ENCODE results near the gene TLX1.
"Not testable (repeated sequence)": the region's sequence is repeated elsewhere in the genome, so short reads cannot be mapped to it uniquely, and the experiment has no call there.

Gene TLX1

DNA sequence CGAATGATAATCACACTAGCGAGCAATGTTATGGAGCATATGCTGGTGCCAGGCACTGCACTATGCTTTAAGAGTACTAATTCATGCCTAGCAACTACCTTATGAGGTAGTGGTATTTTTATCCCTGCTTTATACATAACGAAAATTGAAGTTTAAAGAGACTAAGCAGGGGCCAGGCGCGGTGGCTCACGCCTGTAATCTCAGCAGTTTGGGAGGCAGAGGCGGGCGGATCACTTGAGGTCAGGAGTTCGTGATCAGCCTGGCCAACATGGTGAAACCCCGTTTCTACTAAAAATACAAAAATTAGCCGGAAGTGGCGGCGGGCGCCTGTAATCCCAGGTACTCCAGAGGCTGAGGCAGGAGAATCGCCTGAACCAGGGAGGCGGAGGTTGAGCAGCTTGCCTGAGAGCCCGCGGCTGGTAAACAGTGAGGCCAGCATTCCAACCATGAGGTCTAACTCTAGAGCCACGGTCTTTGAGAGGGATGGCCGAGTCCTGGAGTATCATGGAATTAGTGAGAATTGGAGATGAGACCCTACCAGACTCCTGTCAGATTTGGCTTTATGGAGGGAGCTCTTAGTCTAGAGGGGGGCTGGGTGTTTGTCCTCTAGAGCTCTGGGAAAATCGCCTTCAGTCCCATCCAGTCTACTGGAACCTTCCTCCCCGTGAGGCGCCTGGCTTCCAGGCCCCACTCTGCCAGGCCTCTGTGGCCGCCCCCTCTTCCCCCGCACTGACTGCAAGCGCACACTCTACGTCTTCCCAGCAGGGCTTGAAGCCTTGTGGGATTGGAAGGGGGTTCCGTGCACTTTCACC lies 11.6 kb downstream of the TLX1 start:
- DNase-seq: no peak
- intact Hi-C loops (cut with DNase I): loop anchor here (5.0 kb wide), 1 partner anchor 45 kb away; no protein-coding TSS in a partner anchor

DNA sequence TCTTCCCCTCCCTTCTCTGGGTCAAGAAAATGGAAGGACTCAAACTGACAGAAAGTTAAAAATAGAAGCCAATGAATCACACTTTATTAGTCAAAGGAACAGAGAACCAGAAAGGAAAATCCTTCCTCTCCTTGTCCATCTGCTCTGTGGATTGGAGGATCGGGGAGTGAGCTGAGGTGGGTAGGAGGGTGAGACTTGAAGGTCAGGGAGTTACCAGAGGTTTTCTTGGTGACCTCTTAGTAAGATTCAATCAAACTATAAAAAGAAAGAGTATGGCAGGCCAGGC lies 12.2 kb downstream of the TLX1 start:
- no peak for DNase-seq
- intact Hi-C loops (cut with DNase I): loop anchor here (5.0 kb wide), 1 partner anchor 46 kb away; no protein-coding TSS in a partner anchor

DNA sequence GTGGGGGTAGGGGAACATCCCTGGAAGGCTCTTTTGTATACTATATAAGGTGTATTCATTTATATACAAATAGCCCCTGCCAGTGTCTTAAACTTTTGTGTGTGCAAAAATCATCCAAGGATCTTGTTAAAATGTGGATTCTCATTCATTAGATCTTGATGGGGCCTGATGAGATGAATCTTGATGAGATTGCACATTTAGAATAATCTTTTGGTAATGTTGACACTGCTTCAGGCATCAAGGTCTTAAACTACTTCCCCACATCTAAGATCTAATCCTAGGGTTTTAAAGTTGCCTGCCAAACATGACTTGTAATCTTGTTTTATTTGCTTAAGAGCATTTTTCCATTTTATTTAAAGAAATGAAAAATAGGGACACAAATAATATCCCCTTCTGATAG lies 13.0 kb downstream of the TLX1 start:
- DNase-seq: no peak
- intact Hi-C loops (cut with DNase I): loop anchor here (5.0 kb wide), 1 partner anchor 47 kb away; no protein-coding TSS in a partner anchor

DNA sequence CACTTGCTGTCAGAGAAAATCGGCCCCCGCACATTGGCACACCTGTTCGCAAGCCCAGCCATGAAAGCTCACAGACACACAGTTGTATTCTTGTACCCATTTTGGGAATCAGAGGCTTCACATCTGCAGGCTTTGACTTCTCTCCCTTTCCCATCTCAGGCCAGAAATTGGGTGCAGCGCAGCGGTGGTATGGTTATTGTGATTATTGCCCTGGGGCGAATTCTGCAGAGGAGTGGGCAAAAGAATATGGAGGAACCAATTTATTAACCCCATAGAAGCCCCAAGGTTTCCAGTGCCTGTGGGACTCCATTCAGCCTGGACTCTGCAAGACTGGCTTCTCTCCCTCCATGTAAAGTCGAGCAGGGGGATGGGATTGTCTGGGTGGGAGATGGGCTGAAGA lies 14.0 kb downstream of the TLX1 start:
- DNase-seq: peak in 1 of 42 donors; percentile 9
- intact Hi-C loops (cut with DNase I): no loop called here

DNA sequence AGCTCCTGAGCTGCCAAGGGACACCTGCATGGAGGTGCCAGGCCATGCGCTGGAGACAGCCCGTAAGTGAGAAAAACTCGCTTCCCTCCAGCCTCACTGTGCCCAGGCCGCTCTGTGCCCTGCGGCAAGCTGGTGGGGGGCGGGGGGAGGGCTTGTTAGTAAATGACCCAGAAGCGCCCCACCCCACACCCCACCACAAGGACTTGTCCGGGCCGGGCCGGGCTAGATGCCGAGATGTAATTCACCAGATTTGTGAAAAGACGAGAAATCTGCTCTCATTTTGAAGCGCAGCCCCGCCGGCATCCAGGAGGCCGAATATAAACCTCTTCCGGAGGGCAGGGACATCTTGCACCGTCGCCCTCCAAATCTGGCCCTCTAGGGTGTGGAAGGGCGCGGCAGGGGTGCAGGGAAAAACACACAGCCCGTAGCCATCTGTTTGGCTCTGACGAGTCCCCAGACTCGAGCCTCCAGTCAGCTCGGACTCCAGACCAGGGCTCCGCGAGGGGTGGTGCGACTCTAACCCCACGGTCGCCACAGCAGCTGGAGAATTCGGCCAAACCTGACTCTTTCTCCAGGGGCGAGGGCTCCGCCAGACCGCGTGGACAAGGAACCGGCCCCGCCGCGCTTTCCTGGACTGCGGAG lies 14.8 kb downstream of the TLX1 start:
- intact Hi-C loops (cut with DNase I): no loop called here
- DNase-seq: peak in 1 of 42 donors; percentile 19

DNA sequence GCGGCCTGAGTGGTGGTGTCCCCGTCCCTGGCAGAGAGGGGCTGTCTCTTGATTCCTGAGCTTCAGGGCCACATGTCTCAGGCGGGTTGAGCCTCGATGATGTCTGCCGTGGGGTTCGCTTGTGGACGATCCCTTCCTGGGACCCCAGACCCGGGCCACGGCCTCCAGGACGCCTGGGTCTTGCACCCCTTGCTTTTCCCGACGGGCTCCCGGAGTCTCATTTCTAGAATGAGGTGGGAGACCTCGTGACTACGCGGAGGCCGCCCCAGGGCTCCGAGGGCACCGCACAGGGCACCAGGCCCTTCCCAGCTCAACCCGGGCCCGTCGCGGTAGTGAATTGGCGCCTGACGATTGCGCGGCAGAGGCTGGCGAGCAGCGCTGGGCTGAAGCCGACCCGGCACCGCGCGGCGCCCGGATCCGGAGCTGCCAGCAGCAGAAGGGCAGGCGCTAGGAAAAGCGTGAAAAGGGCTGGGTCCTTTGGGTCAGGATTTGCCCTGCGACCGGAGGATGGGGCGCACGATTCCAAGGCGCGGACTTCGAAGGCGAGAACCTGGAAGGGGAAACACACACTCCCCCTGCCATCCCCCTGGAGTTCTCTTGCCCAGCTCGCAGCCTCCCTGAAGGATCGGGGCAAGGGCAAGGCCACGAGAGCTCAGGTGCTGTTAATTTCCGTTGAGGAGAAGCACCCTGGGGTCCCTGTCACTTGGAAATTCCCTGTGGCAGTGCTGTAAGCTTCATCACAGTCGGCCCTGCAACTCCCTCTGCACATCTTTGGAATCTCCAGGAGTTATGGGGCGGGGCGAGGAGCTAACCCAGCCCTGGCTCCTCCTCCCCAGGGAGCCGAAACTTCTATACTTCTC lies 15.5 kb downstream of the TLX1 start:
- intact Hi-C loops (cut with DNase I): no loop called here
- DNase-seq: peak in 1 of 42 donors; percentile 25

DNA sequence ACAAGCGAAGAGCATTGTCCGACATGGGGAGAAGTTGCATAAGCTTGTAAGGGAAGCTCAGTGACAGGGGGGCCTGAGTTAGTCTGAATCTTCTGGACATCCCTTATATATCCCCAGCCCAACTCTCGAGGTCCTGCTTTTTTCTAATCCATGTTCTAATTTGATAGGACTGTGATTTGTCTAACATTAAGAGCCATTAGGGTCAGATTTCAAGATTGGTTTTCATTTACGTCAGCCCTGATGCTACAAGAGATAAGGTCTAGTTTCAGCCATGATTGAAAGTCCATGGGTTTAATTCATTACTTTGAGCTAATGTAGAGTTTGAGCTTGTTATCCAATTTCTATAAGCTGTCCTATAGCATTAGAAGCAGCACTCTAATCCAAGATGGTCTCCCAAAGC lies 20.3 kb downstream of the TLX1 start:
- DNase-seq: no peak
- intact Hi-C loops (cut with DNase I): no loop called here

DNA sequence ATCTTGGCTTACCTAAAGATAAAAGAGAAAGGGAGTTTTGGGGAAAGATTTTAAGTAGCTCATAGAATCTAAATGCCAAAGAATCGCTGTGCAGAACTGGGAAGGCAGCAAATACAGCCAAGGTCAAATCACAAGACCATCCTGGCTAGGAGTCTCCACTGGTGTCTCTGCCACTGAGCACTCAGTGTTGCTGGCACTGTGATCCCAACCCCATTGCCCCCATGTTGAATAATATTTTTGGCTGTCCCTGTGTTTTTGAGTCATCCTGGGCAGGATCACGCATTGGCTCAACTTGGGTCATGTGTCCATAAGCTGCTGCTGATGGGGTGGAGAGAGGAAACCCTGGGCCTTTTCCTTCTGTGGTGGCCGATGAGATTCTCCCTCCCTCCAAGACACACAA lies 21.2 kb downstream of the TLX1 start:
- intact Hi-C loops (cut with DNase I): no loop called here
- no peak for DNase-seq

DNA sequence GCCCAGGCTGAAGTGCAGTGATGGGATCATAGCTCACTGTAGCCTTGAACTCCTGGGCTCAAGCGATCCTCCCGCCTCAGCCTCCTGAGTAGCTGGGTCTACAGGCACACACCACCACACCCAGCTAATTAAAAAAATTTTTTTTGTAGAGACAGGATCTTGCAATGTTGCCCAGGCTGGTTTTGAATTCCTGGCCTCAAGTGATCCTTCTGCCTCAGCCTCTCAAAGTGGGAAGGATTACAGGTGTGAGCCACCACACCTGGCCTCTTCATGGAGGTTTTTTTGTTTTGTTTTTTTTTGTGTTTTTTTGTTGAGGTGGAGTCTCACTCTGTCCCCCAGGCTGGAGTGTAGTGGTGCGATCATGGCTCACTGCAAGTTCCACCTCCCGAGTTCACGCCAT lies 23.4 kb downstream of the TLX1 start:
- DNase-seq; intact Hi-C loops (cut with DNase I): not testable (repeated sequence)

DNA sequence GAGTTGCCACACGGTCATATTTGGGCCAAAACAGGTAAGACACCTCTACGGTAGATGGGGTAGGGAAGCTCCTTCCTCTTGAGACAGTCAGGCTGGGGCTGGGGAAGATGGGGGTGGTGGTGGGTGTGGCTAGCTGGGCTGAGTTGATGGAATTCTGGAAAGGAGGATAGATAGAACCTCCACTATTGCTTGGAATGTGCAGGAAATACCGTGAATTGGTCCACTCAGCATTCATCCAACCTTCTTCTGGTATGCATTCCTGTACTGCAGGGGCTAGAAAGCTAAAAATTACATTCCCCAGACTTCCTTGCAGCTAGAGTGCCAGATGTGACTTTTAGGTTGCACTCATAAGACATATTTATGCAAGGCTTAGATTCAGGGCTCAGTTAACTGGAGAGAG lies 24.8 kb downstream of the TLX1 start:
- no peak for DNase-seq
- intact Hi-C loops (cut with DNase I): no loop called here

DNA sequence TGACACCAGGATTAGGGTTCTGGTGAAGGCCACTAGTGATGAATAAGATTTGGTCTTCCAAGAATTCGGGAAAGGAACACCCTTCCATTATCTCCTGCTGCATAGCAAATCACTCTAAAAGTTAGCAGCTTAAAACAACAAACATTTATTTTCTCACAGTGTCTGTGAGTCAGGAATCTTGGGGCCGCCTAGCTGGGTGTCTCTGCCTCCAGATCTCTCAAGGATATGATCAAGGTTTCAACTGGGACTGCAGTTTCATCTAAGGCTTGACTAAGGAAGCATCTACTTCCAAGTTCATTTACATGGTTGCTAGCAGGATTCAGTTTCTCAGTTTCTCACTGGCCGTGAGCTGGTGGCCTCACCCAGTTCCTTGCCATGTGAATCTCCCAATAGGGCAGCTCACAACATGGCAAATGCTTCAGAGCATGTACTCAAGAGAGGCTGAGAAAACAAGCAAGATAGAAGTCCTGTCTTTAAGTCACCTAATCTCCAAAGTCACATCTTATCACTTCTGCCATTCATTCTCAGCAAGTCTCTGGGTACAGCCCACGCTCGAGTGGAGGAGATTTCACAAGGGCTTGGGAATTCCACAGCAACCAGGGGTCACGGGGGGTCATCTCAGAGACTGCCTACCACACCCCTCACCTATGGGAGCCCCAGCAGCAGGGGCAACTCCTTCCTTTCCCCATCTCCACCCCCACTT lies 26.8 kb downstream of the TLX1 start:
- intact Hi-C loops (cut with DNase I): no loop called here
- DNase-seq: no peak

DNA sequence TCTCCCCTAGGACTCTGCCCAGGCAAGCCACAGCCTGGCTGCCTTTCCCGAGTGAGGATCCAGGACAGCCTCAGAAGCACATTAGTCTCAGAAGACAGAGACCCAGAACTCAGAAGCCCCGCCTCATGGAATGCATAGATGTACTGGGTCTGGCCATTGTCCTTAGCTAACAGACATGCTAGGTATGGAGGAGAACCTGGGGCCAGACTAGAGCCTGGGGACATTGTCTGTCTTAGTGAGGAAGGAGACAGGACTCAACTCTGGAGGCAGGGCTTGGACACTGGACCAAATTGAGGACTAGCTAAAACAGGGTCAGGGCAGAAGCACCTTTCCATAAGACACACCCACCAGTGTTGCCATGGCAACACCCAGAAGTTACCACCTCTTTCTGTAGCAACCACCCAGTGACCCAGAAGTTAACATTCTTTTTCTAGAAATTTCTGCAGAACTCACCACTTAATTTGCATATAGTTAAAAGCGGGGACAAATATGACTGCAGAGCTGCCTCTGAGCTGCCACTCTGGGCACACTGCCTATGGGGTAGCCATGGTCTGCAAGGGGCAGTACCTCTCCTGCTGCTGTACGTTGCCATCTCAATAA lies 27.5 kb downstream of the TLX1 start:
- intact Hi-C loops (cut with DNase I): no loop called here
- DNase-seq: no peak

DNA sequence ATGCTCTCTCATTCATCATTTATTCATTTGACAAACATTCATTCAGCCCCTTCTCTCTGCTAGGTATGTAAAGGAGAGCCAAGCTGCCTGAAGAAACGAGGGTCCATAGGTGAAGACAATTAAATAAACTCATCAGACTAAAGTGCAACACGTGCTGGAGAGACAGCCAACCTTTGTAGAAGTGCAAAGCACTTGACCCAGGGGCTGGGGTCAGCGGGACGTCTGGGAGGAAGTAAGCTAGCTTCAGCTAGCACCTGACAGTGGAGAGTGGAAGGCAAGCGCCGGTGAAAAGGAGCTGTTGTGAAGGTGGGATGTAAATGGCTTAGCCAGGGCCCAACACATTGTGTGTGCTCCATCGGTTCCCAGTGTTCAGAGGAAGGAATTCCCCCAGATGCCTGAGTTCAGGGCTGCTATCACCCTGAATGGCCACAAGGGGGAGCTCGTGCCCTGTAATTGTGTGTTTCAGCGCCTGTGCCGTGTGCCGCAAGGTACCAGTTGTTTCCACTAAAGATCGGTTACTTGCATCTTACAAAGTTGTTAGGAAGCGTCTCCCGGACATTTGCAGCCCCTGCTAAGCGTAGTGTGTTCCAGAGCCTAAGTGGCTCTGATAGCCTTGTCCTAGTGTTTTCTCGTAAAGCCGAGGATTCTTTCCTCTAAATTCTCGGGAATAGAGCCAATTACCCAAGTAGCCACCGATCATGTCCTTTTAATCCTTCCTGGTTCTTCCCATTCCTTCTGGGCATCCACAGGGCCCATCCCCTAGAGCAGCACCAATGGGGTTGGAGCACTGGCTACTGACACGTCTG lies 30.6 kb downstream of the TLX1 start:
- peak; percentile 26 to 89 (median 76) for DNase-seq
- intact Hi-C loops (cut with DNase I): no loop called here

DNA sequence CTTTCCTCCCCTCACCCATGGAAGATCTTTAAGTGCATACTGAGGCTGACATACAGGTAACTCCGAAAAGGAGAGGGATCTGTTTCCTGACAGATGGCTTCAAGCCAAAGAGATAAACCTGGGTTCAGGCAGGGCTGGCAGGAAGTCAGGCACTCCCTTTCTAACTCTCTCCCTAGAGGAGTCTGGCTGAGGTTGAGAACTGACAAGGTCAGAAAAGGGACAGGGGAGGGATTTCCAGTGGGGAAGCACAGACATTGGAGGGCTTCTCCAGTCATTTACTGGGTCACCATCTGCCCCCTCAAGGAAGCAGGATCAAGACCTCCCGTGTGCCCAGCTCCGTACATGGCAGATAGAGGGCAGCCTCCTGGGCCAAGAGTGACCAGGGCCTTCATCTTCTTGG lies 31.6 kb downstream of the TLX1 start:
- DNase-seq: no peak
- intact Hi-C loops (cut with DNase I): no loop called here

DNA sequence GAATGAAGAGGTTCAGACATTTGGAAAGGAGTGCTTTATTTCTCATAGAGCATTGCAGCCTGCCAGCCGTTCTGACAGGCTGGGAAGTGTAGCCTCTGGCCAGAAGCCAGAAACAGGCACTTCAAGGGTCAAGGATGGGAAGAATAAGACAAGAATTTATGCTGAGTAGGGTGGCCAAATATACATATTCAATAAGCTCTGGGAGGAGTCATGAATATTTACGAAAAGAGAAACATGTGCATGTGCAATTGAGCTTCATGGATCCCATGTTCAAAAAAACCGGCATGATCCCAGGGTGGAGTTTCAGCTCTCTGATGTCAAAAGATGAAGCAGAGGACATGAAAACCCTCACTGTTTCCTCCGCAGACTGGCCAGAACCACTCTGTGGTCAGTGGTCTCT lies 32.9 kb downstream of the TLX1 start:
- intact Hi-C loops (cut with DNase I): no loop called here
- DNase-seq: no peak

DNA sequence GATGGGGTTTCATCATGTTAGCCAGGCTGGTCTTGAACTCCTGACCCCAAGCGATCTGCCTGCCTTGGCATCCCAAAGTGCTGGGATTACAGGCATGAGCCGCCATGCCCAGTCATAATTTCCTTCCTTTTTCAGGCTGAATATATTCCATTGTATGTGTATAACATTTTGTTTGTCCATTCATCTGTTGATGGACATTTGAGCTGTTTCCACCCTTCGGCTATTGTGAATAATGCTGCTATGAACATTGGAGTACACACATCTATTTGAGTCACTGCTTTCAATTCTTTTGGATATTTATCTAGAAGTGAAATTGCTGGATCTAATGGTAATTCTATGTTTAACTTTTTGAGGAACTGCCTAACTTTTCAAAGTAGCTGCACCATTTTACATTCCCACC lies 34.6 kb downstream of the TLX1 start:
- intact Hi-C loops (cut with DNase I): no loop called here

DNA sequence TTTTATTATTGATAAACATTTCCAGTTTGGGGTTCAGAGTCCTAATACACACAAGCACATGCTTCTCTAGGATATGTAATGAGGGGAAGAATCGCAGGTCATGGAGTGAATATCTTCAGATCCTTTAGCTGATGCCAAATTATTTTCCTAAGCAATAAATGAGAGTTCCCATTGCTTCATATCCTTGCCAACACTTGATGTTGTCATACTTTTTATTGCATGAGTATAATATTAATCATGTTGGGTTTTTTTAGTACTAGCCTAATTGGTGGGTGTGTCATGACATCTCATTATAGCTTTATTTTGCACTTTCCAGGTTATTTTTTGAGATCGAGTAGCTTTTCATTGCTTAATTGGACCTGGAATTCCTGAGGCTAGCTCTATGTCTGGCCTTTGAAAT lies 35.3 kb downstream of the TLX1 start:
- DNase-seq: no peak
- intact Hi-C loops (cut with DNase I): no loop called here

More for the DNA sequence above, 34.6 kb downstream of the TLX1 start:
- no peak for DNase-seq

DNA sequence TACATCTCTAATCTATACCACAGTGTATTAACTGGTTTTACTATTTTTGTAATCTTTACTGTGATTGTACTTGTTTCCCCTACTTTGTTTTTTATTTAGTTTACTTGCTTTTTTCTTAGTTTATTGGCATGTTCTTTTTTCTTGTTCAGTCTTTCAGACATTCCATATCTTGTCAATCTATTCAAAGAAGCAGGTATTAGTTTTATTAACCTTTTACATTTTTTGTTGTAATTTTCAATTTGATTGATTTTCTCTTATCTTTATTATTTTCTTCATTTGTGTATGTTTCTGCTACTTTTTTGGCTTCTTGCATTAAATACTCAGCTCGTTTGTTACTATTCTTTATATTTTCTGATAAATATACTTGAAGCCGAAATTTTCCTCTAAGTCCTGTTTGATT lies 41.6 kb downstream of the TLX1 start:
- no peak for DNase-seq
- intact Hi-C loops (cut with DNase I): no loop called here
